ENCODE measurements around the gene CD79A.

CD79A gene

DNA sequence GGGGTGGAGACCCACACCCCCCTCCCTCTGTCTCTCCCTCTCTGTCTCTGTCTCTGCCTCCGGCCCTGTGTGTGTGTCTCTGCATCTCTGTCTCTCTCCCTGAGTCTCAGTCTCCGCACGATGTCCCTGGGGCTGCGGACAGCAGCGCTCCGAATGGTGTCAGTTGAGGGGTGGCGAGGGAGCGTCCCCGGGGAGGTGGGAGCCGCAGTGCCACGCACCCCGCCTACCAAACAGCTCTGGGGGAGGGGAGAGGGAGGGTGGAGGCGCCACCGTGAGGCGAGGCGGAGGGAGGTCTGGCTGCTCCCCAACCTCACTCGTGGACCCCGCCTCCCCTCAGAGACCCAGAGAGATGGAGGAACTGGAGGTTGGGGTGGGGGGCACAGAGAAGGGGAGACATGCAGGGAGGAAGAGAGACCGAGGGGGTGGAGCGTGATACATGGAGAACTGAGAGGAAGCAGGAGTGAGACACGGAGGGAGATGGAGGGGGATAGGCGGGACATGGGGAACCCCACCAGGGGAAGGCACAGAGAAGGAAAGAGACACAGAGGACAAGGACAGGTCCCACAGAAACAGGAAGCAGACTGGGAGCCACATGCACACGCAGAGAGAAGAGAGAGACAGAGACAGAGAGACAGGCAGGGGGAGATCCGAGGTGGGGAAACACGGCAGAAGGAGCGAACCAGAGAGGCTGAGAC lies 44.0 kb downstream of the CD79A start:
- DNase-seq: no peak

DNA sequence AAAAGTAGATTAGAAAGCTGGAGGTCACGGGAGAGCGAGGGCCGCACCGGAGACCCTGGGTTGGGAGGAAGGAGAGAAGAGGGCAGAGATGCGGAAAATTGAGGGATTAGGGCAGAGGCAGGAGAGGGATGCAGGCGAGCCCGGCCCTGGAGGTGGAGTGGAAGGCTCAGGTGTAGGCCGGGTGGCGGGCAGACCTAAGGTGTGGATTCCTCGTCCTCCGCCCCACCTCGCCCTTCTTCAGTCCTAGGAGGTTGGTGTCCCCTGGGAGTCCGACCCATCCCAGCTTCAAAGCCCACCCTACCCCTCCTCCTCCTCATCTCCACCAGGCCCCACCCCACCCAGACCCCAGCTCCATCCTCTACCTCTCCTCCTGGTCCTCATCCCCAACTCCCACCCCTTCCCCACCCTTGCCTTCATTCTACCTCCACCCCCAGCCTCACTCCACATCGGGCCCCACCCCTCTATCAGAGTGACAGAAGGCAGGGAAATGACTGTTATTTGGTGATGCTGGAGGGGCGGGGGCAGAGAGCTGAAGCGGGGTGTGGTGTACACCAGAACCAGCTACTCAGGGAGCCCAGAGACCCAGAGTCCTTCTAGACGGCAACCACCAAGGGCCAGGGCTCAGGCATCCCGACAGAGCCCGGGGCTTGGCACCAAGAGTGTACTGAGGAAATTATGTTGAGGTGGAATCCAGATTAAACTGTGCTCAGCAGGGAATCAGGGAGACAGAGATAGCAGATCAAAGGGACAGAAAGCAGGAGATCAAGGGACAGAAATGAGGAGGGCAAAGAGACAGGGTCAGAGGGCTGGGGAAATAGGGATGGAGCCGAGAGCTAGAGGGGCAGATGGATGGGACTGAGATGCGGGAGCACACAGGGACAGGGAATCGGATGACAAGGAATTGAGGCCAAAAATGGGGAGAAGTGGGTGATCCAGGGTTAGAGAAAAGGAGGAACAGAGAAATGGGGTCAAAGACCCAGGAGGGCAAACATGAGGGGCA lies 44.8 kb downstream of the CD79A start:
- no peak for DNase-seq

DNA sequence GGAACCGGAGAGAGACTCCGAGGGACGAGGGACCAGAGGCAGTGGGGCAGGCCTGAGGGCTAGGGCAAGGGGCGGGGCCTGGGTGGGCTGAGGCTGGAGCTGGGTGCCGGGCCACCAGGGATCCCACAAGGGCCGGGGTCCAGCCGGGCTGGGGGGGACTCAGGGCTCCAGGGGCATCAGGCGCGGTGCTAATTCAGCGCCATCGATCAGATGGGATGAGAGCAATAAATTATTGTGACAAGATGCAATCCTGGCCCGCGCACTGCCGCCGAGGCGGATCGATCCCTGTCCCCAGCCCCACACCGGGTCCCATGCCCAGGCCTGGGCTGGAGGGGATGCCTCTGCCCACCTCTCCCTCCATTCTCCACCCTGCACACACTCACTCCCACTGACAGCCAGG lies 45.5 kb downstream of the CD79A start:
- DNase-seq: no peak

DNA sequence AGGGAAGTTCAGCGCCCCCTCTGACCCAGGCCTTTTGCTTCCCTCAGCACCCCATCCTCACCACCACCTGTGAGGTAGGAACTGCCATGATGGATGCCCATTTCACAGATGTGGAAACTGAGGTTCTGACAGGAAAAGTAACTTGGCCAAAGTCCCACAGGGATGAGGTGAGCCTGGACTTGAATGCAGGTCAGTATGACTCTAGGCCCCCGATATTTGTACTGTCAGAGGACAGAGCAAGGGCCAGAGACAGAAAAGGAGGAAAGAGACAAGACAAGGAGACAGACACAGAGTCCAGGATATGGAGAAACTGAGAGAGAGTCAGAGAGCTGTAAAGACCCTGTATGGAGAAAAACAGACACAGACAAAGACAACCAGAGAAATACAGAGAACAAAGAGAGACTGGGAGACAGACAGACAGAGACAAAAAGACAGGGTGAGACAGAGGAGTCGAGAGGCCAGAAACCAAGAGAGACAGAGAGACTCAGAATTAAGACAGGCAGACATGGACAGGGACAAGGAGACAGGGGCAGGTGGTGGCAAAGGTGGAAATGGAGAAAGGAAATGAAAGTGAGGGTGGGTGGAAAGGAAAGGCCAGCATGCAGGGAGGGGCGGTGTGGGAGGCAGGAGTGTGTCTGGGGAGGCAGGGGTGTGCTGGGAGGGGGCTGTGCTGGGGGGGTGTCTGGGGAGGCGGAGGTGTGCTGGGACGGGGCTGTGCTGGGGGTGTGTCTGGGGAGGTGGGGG lies 46.1 kb downstream of the CD79A start:
- DNase-seq: no peak

DNA sequence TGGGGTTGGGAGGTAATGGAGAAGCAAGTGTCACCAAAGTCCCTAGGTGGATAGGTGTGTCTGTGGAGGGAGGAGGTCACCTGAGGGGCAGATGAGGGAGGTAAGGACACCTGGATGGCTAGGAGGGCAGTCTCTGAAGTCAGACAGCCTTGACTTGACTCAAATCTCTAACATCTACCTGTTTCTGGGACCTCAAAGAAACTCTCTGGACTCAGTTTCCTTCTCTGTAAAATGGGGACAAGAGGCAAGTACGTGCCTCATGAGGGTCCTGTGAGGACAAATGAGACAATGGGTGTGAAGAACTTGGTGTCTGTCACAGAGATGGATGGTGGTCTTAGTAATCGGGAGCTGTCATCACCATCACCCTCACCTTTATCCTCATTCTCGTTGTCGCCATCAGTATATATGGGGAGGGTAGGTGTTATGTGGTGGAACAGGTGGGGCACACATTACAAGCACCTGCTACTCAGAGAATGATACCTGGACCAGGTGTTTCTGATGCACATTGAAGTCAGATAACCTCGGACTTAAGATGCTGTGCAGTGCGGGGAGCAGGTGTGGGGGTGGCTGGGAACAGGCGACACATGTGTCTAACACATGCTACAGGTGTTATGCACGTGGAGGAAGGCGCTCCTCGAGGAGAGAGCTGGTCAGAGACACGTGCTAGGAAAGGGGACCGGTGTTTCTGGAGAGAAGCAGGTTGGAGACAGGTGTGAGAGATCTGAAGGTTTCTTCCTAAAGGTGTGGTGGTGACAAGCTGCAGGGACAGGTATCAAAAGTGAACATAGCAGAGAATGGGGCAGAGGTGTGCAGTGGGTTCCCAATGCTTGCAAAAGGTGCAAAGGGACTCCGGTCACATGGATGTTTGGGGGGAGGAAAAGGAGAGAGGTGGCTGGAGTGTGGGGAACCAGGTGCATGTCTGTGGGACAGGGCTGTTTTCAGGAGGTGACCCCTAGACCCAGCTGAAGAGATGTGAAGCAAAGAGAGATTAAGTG lies 47.4 kb downstream of the CD79A start:
- no peak for DNase-seq

DNA sequence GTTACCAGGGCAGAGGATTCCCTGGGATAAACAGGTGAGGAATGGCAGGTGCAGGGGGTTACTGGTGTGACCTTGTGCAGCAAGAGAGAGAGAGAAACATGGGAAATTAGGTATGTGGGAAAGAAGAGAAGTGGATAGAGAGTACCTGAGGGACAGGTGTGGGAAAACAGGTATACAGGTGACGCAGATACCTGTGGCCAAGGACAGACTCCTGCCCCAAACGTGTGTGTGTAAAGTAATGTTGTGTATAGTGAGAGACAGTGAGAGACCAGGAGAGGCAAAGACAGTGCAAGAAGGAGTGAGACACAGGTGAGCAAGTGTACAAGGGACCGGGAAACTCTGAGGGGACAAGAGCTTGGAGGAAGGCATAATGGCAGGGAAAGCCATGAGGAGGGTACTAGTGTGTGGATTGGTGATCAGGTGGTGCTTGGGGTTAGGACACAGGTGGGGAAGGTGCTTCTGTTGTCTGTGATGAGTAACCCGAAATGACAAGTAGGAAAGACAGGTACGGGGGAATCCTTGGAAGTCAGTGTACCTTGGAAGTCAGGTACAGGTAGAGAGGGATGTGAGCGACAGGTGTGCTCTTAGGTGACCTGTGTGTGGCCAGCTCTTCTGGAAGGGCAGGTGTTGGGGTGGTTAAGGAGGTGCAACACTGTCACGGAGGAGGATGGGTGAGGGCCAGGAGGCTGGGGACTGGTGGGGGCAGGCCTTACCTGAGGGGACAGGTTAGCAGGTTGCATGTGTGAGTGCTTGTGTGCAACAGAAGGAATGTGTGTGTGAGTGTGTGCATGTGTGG lies 48.3 kb downstream of the CD79A start:
- DNase-seq: peak; percentile 62

DNA sequence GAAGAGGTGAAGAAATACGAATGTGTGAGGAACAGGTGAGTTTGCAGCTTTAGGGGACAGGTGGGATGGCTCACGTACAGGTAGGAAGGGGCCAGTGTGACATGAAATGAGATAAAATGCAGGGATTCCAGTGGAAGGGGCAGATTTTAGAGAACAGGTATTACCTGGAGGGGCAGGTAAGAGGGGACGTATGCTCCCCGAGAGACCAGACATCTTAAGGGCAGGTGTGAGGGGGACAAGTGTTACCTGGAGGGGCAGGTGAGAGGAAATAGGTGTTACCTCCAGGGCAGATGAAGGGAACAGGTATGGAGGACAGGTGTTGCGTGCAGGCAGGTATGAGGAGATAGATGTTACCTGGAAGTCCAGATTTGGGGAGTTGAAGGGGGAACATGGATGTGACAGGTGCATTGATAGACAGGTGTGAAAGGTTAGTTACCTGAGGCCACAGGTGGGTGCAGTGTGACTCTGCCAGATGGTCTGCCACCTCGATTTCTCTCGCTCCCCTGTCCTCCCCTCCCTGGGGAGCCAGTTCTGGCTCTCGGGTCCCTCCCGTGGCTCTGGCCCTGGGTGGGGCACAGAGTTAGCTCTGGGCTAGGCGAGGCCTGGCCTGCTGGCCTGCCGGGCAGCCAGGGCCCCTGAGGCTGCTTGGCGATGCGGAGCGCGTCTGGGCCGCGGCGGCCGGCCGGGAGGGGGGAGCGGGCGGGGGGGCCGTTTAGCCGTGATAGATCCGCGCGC lies 49.1 kb downstream of the CD79A start:
- DNase-seq: no peak

DNA sequence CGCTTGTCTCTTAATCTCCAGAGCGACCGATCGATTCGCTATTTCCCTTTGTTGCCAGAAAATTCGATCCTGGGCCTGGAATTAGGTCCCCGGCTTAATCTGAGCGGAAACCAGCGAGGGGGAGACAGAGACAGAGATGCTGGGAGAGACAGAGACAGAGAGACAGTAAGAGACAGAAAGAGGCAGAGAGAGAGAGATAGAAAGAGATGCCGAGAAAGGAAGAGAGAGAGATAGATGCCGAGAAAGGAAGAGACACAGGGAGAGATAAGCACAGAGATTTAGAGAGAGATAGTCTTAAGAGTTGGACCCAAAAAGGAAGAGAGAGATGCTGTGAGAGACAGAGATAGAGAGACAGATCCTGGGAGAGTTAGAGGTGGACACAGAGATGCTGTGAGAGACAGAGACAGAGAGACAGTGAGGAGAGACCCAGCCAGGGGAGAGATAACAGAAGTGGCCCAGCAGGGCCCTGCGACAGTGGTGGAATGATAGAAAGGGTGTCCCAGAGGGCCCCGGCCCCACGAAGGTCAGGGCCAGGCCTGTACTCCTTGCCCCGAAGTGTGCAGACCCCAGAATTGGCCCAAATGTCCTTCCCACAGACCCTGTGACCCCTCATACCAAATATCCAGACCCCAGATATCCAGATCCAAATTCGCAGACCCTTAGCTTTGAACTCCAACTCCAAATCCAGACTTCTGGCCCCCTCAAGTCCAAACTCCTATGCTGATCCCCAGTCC lies 49.9 kb downstream of the CD79A start:
- no peak for DNase-seq

DNA sequence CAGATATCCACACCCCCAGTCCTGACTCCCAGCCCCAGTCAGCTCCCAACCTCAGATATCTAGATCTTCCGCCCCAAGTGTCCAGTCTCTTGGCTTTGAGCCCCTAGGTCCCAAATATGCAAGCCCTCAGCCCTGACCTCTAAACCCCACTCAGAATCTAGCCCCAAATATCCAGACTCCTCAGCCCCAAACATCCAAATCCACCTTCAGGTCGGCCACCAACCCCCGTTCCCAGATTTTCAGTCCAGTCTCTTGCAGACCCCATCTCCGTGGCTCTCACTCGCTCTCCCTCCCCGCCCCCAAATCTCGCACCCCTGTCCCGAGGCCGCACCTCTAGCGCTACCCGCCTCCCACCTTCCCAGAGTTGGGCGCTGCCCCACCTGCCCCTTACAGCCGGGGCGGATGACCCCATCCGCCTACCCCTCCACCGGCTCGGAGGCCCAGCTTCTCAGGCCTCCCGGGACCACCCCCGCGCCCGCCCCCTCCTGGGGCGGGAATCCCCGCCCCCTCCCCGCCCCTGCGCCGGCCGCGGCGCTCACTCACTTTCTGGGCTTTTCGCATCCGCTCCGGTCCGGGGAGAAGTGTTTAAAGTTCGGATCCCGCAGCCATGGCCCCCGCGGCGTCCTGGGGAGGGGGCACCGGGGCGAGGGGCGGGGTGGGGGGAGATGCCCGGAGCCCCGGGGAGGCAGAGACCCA lies 50.6 kb downstream of the CD79A start:
- DNase-seq: no peak

DNA sequence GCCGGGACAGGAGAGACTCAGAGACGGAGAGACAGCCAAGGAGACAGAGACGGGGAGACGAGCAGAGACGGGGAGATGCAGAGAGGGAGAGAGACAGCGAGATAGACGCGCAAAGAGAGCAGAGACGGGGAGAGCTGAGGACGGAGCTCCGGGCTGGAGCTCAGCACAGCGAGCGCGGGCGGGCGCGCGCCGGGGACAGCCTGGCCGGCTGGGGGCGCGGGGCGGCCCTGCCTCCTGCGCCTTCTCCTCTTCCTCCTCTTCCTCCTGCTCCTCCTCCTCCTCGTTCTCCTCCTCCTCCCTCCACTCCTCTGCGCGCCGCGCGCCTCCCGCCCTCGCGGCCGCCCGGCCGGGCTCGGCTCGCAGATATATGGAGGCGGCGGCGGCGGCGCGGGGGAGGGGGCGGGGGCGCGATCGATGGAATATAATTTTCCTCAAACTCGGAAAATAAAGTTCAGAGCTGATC lies 51.2 kb downstream of the CD79A start, which contains the start of gene ERFL:
Gene ERFL, minus strand, starts transcription at position 229 of the 463 bp plus-strand sequence. CDS start 15,530 bp downstream, outside the sequence.
- DNase-seq: no peak

DNA sequence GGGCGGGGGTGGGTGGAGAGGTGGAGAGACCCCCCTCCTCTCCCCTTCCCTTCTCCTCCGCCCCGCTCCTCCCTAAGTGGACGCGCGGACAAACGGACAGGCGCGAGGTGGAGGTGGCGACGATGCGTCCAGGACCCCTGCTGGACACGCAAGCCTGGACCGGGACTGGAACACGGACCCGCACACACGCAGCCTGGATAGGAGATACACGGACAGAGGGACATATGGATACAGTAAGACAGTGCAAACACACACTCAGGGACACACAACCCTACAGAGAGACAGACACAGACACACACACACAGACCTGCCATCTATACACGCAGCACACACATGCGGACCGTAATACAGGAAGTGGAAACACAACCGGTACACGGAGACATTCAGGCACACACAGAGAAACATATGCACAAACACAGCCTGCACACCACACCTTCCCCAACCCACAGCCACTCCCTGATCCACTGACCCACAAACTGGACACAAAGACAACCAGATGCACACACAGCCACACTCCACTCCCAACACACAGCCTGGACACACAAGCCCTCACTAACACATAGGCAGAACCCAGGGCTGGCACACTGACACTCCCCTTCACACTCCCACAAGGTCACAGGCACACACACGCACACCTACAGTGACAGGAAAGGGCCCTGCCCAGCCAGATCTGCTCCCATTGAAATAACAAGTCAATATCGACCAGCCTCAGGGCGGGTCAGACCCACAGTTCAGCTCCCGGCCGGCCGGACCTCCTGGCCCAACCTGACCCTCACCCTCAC lies 51.9 kb downstream of the CD79A start:
- no peak for DNase-seq

DNA sequence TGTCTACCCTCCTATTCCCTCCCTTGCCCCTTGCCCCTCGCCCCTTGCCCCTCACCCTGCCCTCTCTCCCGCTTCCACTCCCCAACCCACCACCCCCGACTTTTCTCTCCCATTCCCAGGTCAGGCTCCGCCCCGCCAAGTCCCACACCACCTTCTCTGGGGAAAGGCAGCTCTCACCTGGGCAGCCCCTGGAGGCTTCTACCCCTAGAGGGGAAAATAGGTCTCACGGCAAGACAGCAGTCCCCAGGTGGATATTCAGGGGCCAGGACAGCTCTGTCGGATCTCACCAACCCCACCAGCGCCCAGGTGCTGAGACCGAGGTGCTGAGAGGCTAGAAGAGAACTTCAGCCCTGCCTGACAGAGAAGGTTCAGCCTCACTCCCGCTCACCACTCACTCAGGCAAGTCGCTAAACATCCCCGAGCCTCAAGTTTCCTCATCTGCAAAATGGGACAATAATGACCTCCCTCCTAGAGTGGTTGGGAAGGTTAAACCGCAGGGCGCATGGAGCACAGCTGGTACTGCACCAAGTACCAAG lies 52.5 kb downstream of the CD79A start:
- no peak for DNase-seq

DNA sequence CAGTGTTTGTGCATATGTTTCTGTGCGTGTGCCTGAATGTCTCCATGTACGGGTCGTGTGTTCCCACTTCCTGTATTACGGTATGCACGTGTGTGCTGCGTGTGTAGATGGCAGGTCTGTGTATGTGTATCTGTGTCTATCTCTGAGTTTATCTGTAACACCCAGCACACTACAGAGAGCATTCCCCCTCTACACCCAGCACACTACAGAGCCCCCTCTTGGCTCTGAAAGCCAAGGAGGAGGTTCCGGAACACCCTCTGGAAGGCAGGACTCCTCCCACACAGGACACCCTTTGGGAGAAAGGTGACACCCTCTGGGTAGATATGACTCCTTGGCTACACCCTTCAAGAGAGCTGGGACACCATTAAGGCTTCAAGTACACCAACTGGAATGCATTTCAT lies 53.2 kb downstream of the CD79A start:
- no peak for DNase-seq

Data from NCI-H526 treated with DMSO at 0.1 percent for 48 hours (cell line).